ENCODE data around the gene PLCB4.

PLCB4 gene

DNA sequence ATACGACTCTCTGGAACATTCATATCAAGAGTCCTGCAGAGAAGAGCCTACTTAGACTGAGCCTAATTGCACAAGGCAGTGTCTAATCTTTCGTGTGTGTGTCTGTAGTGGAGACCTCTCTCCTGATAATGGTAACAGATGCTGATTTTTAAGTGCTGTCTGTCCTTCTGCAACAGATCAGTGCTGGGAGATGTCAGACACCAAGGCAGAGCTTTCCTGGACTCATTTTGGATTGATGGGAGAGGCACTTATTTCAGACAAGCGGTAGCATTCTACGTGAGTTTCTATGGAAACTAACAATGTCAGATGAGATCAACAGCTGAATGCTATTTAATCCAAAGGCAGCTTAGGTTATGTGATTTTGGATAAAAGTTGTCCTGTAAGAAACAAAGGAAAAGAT is 167.6 kb downstream of the PLCB4 start:
- Histone ChIP-seq H3K27ac (replicated peaks) (no peak overlapping the region), H3K4me3 (replicated peaks; ENCODE audit: insufficient read depth, low read length) (no peak overlapping the region), H3K27me3 (ENCODE audit: insufficient read depth, poor library complexity, severe bottlenecking) (no peaks in the 10 kb centered on the region)
- no peak for DNase-seq (ENCODE audit: low read depth in 1 of 2, low spot score in 1 of 2)
- no peak for TF ChIP-seq POLR2AphosphoS5 (IDR thresholded peaks at IDR 0.05; ENCODE audit: low read depth)
- no peak for TF ChIP-seq REST (IDR thresholded peaks at IDR 0.05; ENCODE audit: insufficient replicate concordance, low read depth)
- no peak for TF ChIP-seq SPI1 (IDR thresholded peaks at IDR 0.05; ENCODE audit: borderline replicate concordance, low read depth)
- no peak for TF ChIP-seq GABPA (IDR thresholded peaks at IDR 0.05; ENCODE audit: low read depth)
- TF ChIP-seq, protein P1, sequence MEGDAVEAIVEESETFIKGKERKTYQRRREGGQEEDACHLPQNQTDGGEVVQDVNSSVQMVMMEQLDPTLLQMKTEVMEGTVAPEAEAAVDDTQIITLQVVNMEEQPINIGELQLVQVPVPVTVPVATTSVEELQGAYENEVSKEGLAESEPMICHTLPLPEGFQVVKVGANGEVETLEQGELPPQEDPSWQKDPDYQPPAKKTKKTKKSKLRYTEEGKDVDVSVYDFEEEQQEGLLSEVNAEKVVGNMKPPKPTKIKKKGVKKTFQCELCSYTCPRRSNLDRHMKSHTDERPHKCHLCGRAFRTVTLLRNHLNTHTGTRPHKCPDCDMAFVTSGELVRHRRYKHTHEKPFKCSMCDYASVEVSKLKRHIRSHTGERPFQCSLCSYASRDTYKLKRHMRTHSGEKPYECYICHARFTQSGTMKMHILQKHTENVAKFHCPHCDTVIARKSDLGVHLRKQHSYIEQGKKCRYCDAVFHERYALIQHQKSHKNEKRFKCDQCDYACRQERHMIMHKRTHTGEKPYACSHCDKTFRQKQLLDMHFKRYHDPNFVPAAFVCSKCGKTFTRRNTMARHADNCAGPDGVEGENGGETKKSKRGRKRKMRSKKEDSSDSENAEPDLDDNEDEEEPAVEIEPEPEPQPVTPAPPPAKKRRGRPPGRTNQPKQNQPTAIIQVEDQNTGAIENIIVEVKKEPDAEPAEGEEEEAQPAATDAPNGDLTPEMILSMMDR (IDR thresholded peaks at IDR 0.05; ENCODE audit: insufficient read depth, low read length) = no peak

DNA sequence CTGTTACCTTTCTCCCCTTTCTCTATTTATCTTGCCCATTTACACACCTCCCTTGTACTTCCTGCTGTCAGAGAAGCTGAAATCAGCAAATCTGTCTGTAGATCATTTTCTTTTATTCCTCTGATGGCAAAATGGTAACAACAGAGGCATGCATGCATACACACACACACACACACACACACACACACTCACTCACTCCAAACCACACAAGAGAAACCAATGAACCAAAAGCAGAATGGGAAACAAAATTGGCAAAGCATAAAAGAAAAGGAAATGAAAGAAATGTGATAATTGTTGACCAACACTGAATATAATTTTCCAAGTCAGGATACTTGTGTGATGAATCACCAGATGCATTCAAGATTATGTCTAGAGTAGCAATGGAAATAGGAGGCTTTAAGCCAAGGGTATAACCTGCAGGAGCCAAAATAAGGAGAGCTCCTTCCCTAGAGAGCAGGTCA is 172.4 kb downstream of the PLCB4 start:
- DNase-seq (ENCODE audit: low read depth in 1 of 2, low spot score in 1 of 2) = no peak
- Histone ChIP-seq H3K4me3 (replicated peaks; ENCODE audit: insufficient read depth, low read length) (no peak overlapping the region), H3K27ac (replicated peaks) (no peak overlapping the region), H3K27me3 (ENCODE audit: insufficient read depth, poor library complexity, severe bottlenecking) (no peaks in the 10 kb centered on the region)
- TF ChIP-seq REST (IDR thresholded peaks at IDR 0.05; ENCODE audit: insufficient replicate concordance, low read depth) (no peak), POLR2AphosphoS5 (IDR thresholded peaks at IDR 0.05; ENCODE audit: low read depth) (no peak), GABPA (IDR thresholded peaks at IDR 0.05; ENCODE audit: low read depth) (no peak), SPI1 (IDR thresholded peaks at IDR 0.05; ENCODE audit: borderline replicate concordance, low read depth) (no peak)
- TF ChIP-seq, protein P1 (IDR thresholded peaks at IDR 0.05; ENCODE audit: insufficient read depth, low read length) = no peak

DNA sequence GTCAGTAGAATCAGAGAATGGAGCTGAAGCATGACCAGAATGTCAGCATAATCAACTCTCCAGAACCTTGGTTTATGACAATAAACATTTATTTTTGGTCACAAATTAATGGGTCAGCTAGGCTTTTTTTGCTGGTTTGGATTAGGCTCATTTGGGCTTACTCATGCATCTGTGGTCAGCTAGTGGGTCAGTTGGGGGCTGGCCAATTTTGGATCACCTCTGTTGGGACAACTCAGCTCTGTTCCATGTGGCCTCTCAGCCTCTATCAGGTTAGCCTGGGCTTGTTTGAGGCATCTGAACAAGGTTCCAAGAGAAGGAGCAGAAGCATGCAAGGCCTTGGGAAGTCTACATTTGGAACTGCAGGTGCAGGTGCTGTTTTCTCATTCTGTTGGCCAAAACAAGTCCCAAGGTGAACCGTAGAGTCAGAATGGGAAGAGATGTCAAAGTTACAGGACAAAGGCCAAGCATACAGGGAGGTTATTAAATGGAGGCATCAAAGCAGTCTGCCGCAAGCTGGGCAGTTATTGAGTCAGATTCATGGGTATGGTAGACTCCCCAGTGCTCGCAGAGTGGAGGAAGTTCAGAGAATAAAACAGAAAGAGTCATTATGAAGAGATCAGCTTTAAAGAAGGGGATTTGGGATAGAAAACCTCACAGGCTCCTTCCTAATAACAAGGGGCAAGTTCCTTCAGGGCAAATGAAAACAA is 173.0 kb downstream of the PLCB4 start:
- no peaks in the 10 kb centered on the region for H3K27me3 ChIP-seq (ENCODE audit: insufficient read depth, poor library complexity, severe bottlenecking)
- TF ChIP-seq GABPA (IDR thresholded peaks at IDR 0.05; ENCODE audit: low read depth) = no peak
- TF ChIP-seq, protein P1 (IDR thresholded peaks at IDR 0.05; ENCODE audit: insufficient read depth, low read length) = no peak
- TF ChIP-seq SPI1 (IDR thresholded peaks at IDR 0.05; ENCODE audit: borderline replicate concordance, low read depth) = no peak
- no peak for TF ChIP-seq REST (IDR thresholded peaks at IDR 0.05; ENCODE audit: insufficient replicate concordance, low read depth)
- no peak for TF ChIP-seq POLR2AphosphoS5 (IDR thresholded peaks at IDR 0.05; ENCODE audit: low read depth)
- no peak overlapping the region for H3K4me3 ChIP-seq (replicated peaks; ENCODE audit: insufficient read depth, low read length)
- no peak overlapping the region for H3K27ac ChIP-seq (replicated peaks)
- no peak for DNase-seq (ENCODE audit: low read depth in 1 of 2, low spot score in 1 of 2)
